GM12878 (cell line): ENCODE data around the gene WDR74. TPM values are rescaled to one million over a fixed set of nuclear protein-coding genes. Genes with fewer than 3 reads are reported as not detected.
A peak's percentile ranks its signal among the peaks of the same experiment; 100 is the strongest.

Source experiments
- ATAC-seq: fragments of 200-7000 bp; cut with Tn5 transposase; 3 replicates; pipeline ENCODE4 v1.9.1; 2020; ENCODE audit warnings: mild to moderate bottlenecking, moderate library complexity
- BruUV-seq: library from RNA; stranded (reverse); fragments of 400-500 nt; replicated peaks from 2 replicates; lab custom pipeline; 2021; lab: Mats Ljungman, UMichigan
- CTCF ChIA-PET: fragments of 300-600 bp; sonication (Branson Sonifier 250); formaldehyde crosslinking; extraction: SDS; loops from one replicate; lab custom pipeline; 2021; ENCODE audit warnings: inconsistent platforms; lab: Yijun Ruan, JAX
- POLR2A ChIA-PET: fragments of 350-600 bp; formaldehyde crosslinking; extraction: SDS; loops from one replicate; lab custom pipeline; 2021; ENCODE audit warnings: inconsistent platforms; lab: Charles Lee
- RAD21 ChIA-PET: fragments of 300-600 bp; sonication (Branson Sonifier 250); formaldehyde crosslinking; loops from one replicate; lab custom pipeline; 2023; ENCODE audit warnings: antibody characterized with exemption; ENCODE audit not compliant: unreplicated experiment; lab: Charles Lee
- SMC1A ChIA-PET: fragments of 300-600 bp; sonication (Branson Sonifier 250); formaldehyde crosslinking; loops from one replicate; lab custom pipeline; 2023; ENCODE audit not compliant: unreplicated experiment, uncharacterized antibody; lab: Charles Lee
- DNase-seq: peaks from one replicate; pipeline ENCODE4 v3.0.0-alpha.2; 2011; ENCODE audit warnings: low read depth, low spot score
- FAIRE-seq: peaks from 3 replicates; lab custom pipeline; 2011; peaks lifted over from hg19 to GRCh38; lab: Jason Lieb, UNC
- H2AFZ ChIP-seq: 2 replicates; pipeline ENCODE4 v1.6.0; 2011; ENCODE audit warnings: low read depth, low read length, control low read depth; ENCODE audit not compliant: control insufficient read depth
- H3K27ac ChIP-seq: 2 replicates; pipeline ENCODE4 v1.5.1; 2011; ENCODE audit warnings: control low read depth; ENCODE audit not compliant: control insufficient read depth, insufficient read depth
- H3K27me3 ChIP-seq, 2 experiments: replicated peaks in 1 of 2; 2 replicates each; pipeline versions ENCODE4 v1.6.0 to v1.6.1; 2011; ENCODE audit warnings: low read length in 1 of 2; ENCODE audit not compliant: control insufficient read depth in 2 of 2, insufficient read depth in 2 of 2
- H3K36me3 ChIP-seq, 2 experiments: 2 replicates each; pipeline ENCODE4 v1.5.1; 2011; ENCODE audit warnings: low read length in 1 of 2; ENCODE audit not compliant: control insufficient read depth in 2 of 2, insufficient read depth in 2 of 2
- H3K4me1 ChIP-seq: 2 replicates; pipeline ENCODE4 v1.6.1; 2011; ENCODE audit warnings: mild to moderate bottlenecking, low read length, moderate library complexity, mixed read lengths; ENCODE audit not compliant: control insufficient read depth, insufficient read depth
- H3K4me2 ChIP-seq: 2 replicates; pipeline ENCODE4 v1.6.0; 2011; ENCODE audit warnings: control low read depth; ENCODE audit not compliant: control insufficient read depth, insufficient read depth
- H3K4me3 ChIP-seq: fragments of 200-600 bp; sonication (generic); 2 replicates; pipeline ENCODE4 v1.5.1; 2016
- H3K79me2 ChIP-seq: 2 replicates; pipeline ENCODE4 v1.6.0; 2011; ENCODE audit warnings: low read length; ENCODE audit not compliant: control insufficient read depth, insufficient read depth
- H3K9ac ChIP-seq: 2 replicates; pipeline ENCODE4 v1.8.0; 2011; ENCODE audit warnings: low read length, control low read depth, mixed read lengths; ENCODE audit not compliant: control insufficient read depth, insufficient read depth
- H3K9me3 ChIP-seq: replicated peaks from 3 replicates; pipeline ENCODE4 v1.5.1; 2011; ENCODE audit warnings: mild to moderate bottlenecking, low read length; ENCODE audit not compliant: control insufficient read depth, insufficient read depth
- H4K20me1 ChIP-seq: 2 replicates; pipeline ENCODE4 v1.6.0; 2011; ENCODE audit not compliant: control insufficient read depth, insufficient read depth
- CREM ChIP-seq: IDR thresholded peaks from 2 replicates; pipeline ENCODE4 v1.6.1; 2014; ENCODE audit warnings: antibody characterized with exemption, low read depth
- POLR2A ChIP-seq: IDR thresholded peaks from 2 replicates; pipeline ENCODE4 v1.6.1; 2011; ENCODE audit warnings: low read depth, mild to moderate bottlenecking, low read length
- WGBS: methylation state at CpG from one replicate; pipeline ENCODE4 v1.1.6; 2016; ENCODE audit warnings: low lambda C conversion rate; ENCODE audit not compliant: insufficient replicate concordance, insufficient coverage; ENCODE audit errors: missing lambda C conversion rate; 5-methylcytosine and 5-hydroxymethylcytosine counted together
- in situ Hi-C: fragments of 300-500 bp; cut with MboI; formaldehyde crosslinking; loops from 9 replicates; pipeline ENCODE4 v1.14.3; 2018; ENCODE audit warnings: mixed read lengths
- intact Hi-C: fragments of 100-400 bp; cut with micrococcal nuclease; formaldehyde crosslinking; loops from one replicate; pipeline ENCODE4 v1.14.2; 2022; ENCODE audit not compliant: unreplicated experiment
- polyA plus RNA-seq, 11 experiments: library from polyadenylated mRNA; depleted of rRNA in 4 of 11; unstranded in 6 of 11; stranded (reverse) in 5 of 11; fragments of >200 nt; fragmentation: Nextera tagmentation in 4 of 11; fragmentation: Illumina TruSeq in 1 of 11; extraction: Ambion mirVana in 4 of 11; extraction: Trizol in 1 of 11; gene quantifications; 1 replicate in 1 of 11; 2 replicates in 10 of 11; pipeline versions ENCODE4 v1.2.1 to v1.2.3, GENCODE V29; 2011 to 2016; ENCODE audit warnings: inconsistent platforms in 2 of 11, missing spikeins in 2 of 11, low read depth in 1 of 11
- total RNA-seq, 4 experiments: library from RNA; depleted of rRNA in 3 of 4; stranded (reverse); fragments of >200 nt in 3 of 4; fragmentation: Illumina TruSeq in 1 of 4; extraction: Trizol in 1 of 4; gene quantifications; 2 replicates each; pipeline versions ENCODE4 v1.2.1 to v1.2.3, GENCODE V29; 2013 to 2021
- TF ChIP-seq, protein P1 (sequence below): fragments of 450-650 bp; IDR thresholded peaks from 2 replicates; pipeline ENCODE4 v1.6.1; 2016; ENCODE audit warnings: mild to moderate bottlenecking

Gene WDR74
- total and polyA plus RNA-seq, 10 of the 15 experiments (the other 5 are each of a cell fraction or from before 2014, with no cell fraction given) = 18.2 to 103 (median 60.7) TPM

DNA sequence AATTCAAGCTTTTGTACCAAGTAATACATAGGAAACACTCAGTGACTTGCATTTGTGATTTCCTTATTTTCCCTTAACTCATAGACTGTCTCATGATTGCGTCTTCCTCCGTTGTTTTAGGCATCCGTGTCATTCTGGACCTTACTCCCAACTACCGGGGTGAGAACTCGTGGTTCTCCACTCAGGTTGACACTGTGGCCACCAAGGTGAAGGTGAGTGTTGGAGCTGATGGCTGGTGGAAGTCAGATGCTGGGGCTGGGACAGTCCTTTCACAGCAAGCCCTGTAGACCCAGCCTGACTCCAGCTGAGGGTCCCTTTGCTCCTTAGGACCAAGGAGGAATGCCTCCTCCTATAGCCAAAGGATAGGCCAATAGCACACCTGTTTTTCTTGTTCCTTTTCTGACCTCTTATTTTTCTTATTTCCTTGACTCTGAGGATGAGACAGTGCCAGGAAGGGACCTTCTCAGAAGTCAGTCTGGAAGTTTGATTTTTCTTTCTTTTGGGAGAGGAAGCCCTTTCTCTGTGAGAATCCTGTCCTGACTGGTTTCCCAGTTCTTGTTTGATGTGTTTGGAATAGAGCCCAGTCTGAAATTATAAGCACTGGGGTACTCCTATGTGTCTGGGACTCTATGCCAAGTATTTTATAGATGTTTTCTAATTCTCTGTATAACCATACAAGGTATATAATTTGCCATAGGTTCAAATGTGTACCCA lies 43.6 kb upstream of the WDR74 start:
- Histone ChIP-seq H3K27me3 (no peaks in the 10 kb centered on the region), H3K27ac (peak overlapping the region; percentile 34), H3K4me2 (peak overlapping the region; percentile 98), H4K20me1 (0 out of 2 replicates have a peak, but pooled peaks cover 3% of the 10 kb centered on the region), H3K4me1 (peaks cover 15% of the 10 kb centered on the region), H3K9ac (peak overlapping the region; percentile 96), H3K9me3 (no peaks in the 10 kb centered on the region), H3K79me2 (peaks cover 47% of the 10 kb centered on the region), H3K36me3 (peaks cover 30 to 34% of the 10 kb centered on the region in 2 experiments), H3K4me3 (peak overlapping the region; percentile 91), H2AFZ (no peak overlapping the region)
- RAD21 ChIA-PET = interaction anchor here (0.7 kb wide), 1 partner anchor 123 kb away, joined by 3 read pairs; no protein-coding TSS in a partner anchor
- ATAC-seq (no peak), FAIRE-seq (no peak), DNase-seq (no peak)
- WGBS = 78% methylated on average over 5 of the region's 5 CpGs
- SMC1A ChIA-PET = interaction anchor here (1.2 to 1.7 kb wide), 2 partner anchors 23 to 488 kb away, joined by 3 read pairs; no protein-coding TSS in a partner anchor
- CTCF ChIA-PET = interaction anchor here (1.9 to 5.7 kb wide), 5 partner anchors 20 to 96 kb away, joined by 5 to 38 read pairs (median 20); partner anchors contain the start of genes NXF1 and TMEM179B
- POLR2A ChIA-PET = interaction anchor here (0.5 to 4.4 kb wide), 6 partner anchors 20 to 734 kb away, joined by 3 to 41 read pairs (median 4); partner anchors contain the start of gene TMEM179B
- BruUV-seq = no TSS peak
- no peak for TF ChIP-seq CREM
- TF ChIP-seq, protein P1, sequence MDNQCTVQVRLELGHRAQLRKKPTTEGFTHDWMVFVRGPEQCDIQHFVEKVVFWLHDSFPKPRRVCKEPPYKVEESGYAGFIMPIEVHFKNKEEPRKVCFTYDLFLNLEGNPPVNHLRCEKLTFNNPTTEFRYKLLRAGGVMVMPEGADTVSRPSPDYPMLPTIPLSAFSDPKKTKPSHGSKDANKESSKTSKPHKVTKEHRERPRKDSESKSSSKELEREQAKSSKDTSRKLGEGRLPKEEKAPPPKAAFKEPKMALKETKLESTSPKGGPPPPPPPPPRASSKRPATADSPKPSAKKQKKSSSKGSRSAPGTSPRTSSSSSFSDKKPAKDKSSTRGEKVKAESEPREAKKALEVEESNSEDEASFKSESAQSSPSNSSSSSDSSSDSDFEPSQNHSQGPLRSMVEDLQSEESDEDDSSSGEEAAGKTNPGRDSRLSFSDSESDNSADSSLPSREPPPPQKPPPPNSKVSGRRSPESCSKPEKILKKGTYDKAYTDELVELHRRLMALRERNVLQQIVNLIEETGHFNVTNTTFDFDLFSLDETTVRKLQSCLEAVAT = 0 out of 2 replicates have a peak, but pooled peaks have one; percentile 40
- TF ChIP-seq POLR2A = peak; percentile 70
- in situ Hi-C loops (no loop called here), intact Hi-C loops (loop anchor here (5.0 kb wide), 1 partner anchor 96 kb away; the partner anchor contains the start of gene TMEM179B)
